HepG2 (cell line): Measurements from ENCODE around the gene SOBP. TPM values are rescaled to one million over a fixed set of nuclear protein-coding genes. Genes with fewer than 3 reads are reported as not detected.

ENCODE experiments used
- AFF4 ChIP-seq: sonication (generic); formaldehyde crosslinking; IDR thresholded peaks from 2 replicates; pipeline ENCODE4 v1.4.0; 2020; ENCODE audit warnings: missing genetic modification reagents
- ASH2L ChIP-seq: fragments of 300-600, 200-600 bp; sonication (generic); IDR thresholded peaks from 2 replicates; pipeline ENCODE4 v1.7.0; 2017; ENCODE audit warnings: low read depth, mild to moderate bottlenecking, moderate library complexity, mixed read lengths, low read length; ENCODE audit not compliant: insufficient read length
- BHLHE40 ChIP-seq: IDR thresholded peaks from 2 replicates; pipeline ENCODE4 v1.6.1; 2011; ENCODE audit warnings: low read length, improper control_type of control experiment
- DPF2 ChIP-seq: sonication (generic); formaldehyde crosslinking; IDR thresholded peaks from 2 replicates; pipeline ENCODE4 v1.4.0; 2020; ENCODE audit warnings: mild to moderate bottlenecking, low read depth, missing genetic modification reagents, borderline replicate concordance
- DR1 ChIP-seq: sonication (generic); formaldehyde crosslinking; IDR thresholded peaks from 2 replicates; pipeline ENCODE4 v1.8.0; 2021; ENCODE audit warnings: mild to moderate bottlenecking, missing genetic modification reagents, inconsistent platforms
- HCFC1 ChIP-seq: fragments of 150-350 bp; IDR thresholded peaks from 2 replicates; pipeline ENCODE4 v1.6.1; 2014; ENCODE audit warnings: low read depth, low read length
- ISX ChIP-seq: sonication (generic); formaldehyde crosslinking; conservative IDR thresholded peaks from 2 replicates; pipeline ENCODE4 v1.5.0; 2020; ENCODE audit warnings: missing genetic modification reagents
- NFIB ChIP-seq: sonication (generic); formaldehyde crosslinking; IDR thresholded peaks from 2 replicates; pipeline ENCODE4 v1.9.0; 2021; ENCODE audit warnings: missing genetic modification reagents, mild to moderate bottlenecking, borderline replicate concordance
- REL ChIP-seq: sonication (generic); formaldehyde crosslinking; conservative IDR thresholded peaks from 2 replicates; pipeline ENCODE4 v1.8.0; 2022; ENCODE audit warnings: mild to moderate bottlenecking, missing genetic modification reagents, moderate library complexity
- TRIM24 ChIP-seq: sonication (generic); formaldehyde crosslinking; IDR thresholded peaks from 2 replicates; pipeline ENCODE4 v1.8.0; 2022; ENCODE audit warnings: mild to moderate bottlenecking, missing genetic modification reagents
- ZFX ChIP-seq: sonication (generic); formaldehyde crosslinking; IDR thresholded peaks from 2 replicates; pipeline ENCODE4 v1.4.0; 2020; ENCODE audit warnings: mild to moderate bottlenecking, low read depth, missing genetic modification reagents, moderate library complexity
- ZNF367 ChIP-seq: sonication (generic); formaldehyde crosslinking; IDR thresholded peaks from 2 replicates; pipeline ENCODE4 v1.4.0; 2020; ENCODE audit warnings: missing genetic modification reagents, borderline replicate concordance
- ZNF430 ChIP-seq: sonication (generic); formaldehyde crosslinking; IDR thresholded peaks from 2 replicates; pipeline ENCODE4 v1.9.0; 2021; ENCODE audit warnings: mild to moderate bottlenecking, missing genetic modification reagents
- ZNF557 ChIP-seq: sonication (generic); formaldehyde crosslinking; IDR thresholded peaks from 2 replicates; pipeline ENCODE4 v1.4.0; 2020; ENCODE audit warnings: missing genetic modification reagents
- ZNF616 ChIP-seq: sonication (generic); formaldehyde crosslinking; IDR thresholded peaks from 2 replicates; pipeline ENCODE4 v1.5.0; 2020; ENCODE audit warnings: low read depth, mild to moderate bottlenecking, missing genetic modification reagents
- ZNF773 ChIP-seq: sonication (generic); formaldehyde crosslinking; IDR thresholded peaks from 2 replicates; pipeline ENCODE4 v1.4.0; 2020; ENCODE audit warnings: missing genetic modification reagents, borderline replicate concordance
- ZNF790 ChIP-seq: sonication (generic); formaldehyde crosslinking; IDR thresholded peaks from 2 replicates; pipeline ENCODE4 v1.8.0; 2022; ENCODE audit warnings: missing genetic modification reagents, mild to moderate bottlenecking, borderline replicate concordance
- ZNF841 ChIP-seq: sonication (generic); formaldehyde crosslinking; IDR thresholded peaks from 2 replicates; pipeline ENCODE4 v1.8.1; 2023; ENCODE audit warnings: missing genetic modification reagents, borderline replicate concordance
- polyA plus RNA-seq, 8 experiments: library from polyadenylated mRNA; depleted of rRNA in 3 of 8; stranded (reverse) in 7 of 8; unstranded in 1 of 8; fragments of >200 nt; fragmentation: Illumina TruSeq in 4 of 8; extraction: Trizol in 4 of 8; gene quantifications; 2 replicates each; pipeline versions ENCODE4 v1.2.1 to v1.2.3, GENCODE V29; 2011 to 2016; ENCODE audit warnings: low read depth in 4 of 8, missing spikeins in 1 of 8, mixed read lengths in 1 of 8; ENCODE audit not compliant: insufficient read depth in 1 of 8
- total RNA-seq, 5 experiments: library from RNA; depleted of rRNA; stranded (reverse); fragments of >200 nt; fragmentation: Illumina TruSeq; extraction: Trizol; gene quantifications; 2 replicates each; pipeline ENCODE4 v1.2.3, GENCODE V29; 2016; ENCODE audit warnings: low read depth in 1 of 5
- TF ChIP-seq, protein P1 (sequence below): sonication (generic); formaldehyde crosslinking; IDR thresholded peaks from 2 replicates; pipeline ENCODE4 v1.4.0; 2020; ENCODE audit warnings: missing genetic modification reagents, borderline replicate concordance

Gene SOBP
- total and polyA plus RNA-seq, 2 of the 13 experiments (the other 11 are each of a cell fraction or from before 2014, with no cell fraction given) = 1.5 to 6.9 TPM

GRCh38 chr6:107459283-107460082, 30.4 kb upstream of the SOBP start, which contains the start of gene PDSS2 (continued):
- TF ChIP-seq, protein P1, sequence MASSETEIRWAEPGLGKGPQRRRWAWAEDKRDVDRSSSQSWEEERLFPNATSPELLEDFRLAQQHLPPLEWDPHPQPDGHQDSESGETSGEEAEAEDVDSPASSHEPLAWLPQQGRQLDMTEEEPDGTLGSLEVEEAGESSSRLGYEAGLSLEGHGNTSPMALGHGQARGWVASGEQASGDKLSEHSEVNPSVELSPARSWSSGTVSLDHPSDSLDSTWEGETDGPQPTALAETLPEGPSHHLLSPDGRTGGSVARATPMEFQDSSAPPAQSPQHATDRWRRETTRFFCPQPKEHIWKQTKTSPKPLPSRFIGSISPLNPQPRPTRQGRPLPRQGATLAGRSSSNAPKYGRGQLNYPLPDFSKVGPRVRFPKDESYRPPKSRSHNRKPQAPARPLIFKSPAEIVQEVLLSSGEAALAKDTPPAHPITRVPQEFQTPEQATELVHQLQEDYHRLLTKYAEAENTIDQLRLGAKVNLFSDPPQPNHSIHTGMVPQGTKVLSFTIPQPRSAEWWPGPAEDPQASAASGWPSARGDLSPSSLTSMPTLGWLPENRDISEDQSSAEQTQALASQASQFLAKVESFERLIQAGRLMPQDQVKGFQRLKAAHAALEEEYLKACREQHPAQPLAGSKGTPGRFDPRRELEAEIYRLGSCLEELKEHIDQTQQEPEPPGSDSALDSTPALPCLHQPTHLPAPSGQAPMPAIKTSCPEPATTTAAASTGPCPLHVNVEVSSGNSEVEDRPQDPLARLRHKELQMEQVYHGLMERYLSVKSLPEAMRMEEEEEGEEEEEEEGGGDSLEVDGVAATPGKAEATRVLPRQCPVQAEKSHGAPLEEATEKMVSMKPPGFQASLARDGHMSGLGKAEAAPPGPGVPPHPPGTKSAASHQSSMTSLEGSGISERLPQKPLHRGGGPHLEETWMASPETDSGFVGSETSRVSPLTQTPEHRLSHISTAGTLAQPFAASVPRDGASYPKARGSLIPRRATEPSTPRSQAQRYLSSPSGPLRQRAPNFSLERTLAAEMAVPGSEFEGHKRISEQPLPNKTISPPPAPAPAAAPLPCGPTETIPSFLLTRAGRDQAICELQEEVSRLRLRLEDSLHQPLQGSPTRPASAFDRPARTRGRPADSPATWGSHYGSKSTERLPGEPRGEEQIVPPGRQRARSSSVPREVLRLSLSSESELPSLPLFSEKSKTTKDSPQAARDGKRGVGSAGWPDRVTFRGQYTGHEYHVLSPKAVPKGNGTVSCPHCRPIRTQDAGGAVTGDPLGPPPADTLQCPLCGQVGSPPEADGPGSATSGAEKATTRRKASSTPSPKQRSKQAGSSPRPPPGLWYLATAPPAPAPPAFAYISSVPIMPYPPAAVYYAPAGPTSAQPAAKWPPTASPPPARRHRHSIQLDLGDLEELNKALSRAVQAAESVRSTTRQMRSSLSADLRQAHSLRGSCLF (CRISPR knock-in tag) = no peak; the same call in 1 of the 2 replicates
- TF ChIP-seq ZNF557 (CRISPR knock-in tag) (no peak; the same call in 1 of the 2 replicates), TRIM24 (CRISPR knock-in tag) (no peak), ISX (CRISPR knock-in tag) (no peak), DPF2 (CRISPR knock-in tag) (no peak), ZNF430 (CRISPR knock-in tag) (peak; percentile 28; the same call in 1 of the 2 replicates), DR1 (CRISPR knock-in tag) (peak; percentile 45; the same call in 1 of the 2 replicates), NFIB (peak; percentile 39; the same call in 1 of the 2 replicates), REL (peak; percentile 91), ZNF773 (CRISPR knock-in tag) (no peak), ZNF841 (CRISPR knock-in tag) (no peak), ASH2L (peak; percentile 78), ZNF790 (no peak), AFF4 (no peak; the same call in 1 of the 2 replicates), ZNF616 (CRISPR knock-in tag) (no peak), ZFX (peak; percentile 95), BHLHE40 (no peak), ZNF367 (CRISPR knock-in tag) (no peak), HCFC1 (peak; percentile 46; the same call in 1 of the 2 replicates)
